Measurements from ENCODE around the gene TMEM163. TPM values are rescaled to one million over a fixed set of nuclear protein-coding genes. Genes with fewer than 3 reads are reported as not detected.

The TMEM163 gene
- total RNA-seq, 1 donor: not detected

GRCh38 chr2:134539981-134540380 lies 178.8 kb downstream of the TMEM163 start:
- no peak overlapping the region for H3K4me3 ChIP-seq (ENCODE audit: low read depth, low read length)
- TF ChIP-seq CTCF (IDR thresholded peaks at IDR 0.05; ENCODE audit: insufficient read depth, low read depth, low read length): no peak
- no peak for DNase-seq (ENCODE audit: low read depth)

- no peak for TF ChIP-seq CTCF (IDR thresholded peaks at IDR 0.05; ENCODE audit: insufficient read depth, low read depth, low read length)
- H3K4me3 ChIP-seq (ENCODE audit: low read depth, low read length): no peak overlapping the region
- no peak for DNase-seq (ENCODE audit: low read depth)
Observed at GRCh38 chr2:134537702-134538101, 181.1 kb downstream of the TMEM163 start.

GRCh38 chr2:134537121-134537520 lies 181.7 kb downstream of the TMEM163 start:
- no peak overlapping the region for H3K4me3 ChIP-seq (ENCODE audit: low read depth, low read length)
- DNase-seq (ENCODE audit: low read depth): no peak
- no peak for TF ChIP-seq CTCF (IDR thresholded peaks at IDR 0.05; ENCODE audit: insufficient read depth, low read depth, low read length)

- H3K4me3 ChIP-seq (ENCODE audit: low read depth, low read length): no peak overlapping the region
- no peak for TF ChIP-seq CTCF (IDR thresholded peaks at IDR 0.05; ENCODE audit: insufficient read depth, low read depth, low read length)
- no peak for DNase-seq (ENCODE audit: low read depth)
Observed at GRCh38 chr2:134536296-134536695, 182.5 kb downstream of the TMEM163 start.

- no peak for TF ChIP-seq CTCF (IDR thresholded peaks at IDR 0.05; ENCODE audit: insufficient read depth, low read depth, low read length)
- no peak for DNase-seq (ENCODE audit: low read depth)
- H3K4me3 ChIP-seq (ENCODE audit: low read depth, low read length): no peak overlapping the region
Observed at GRCh38 chr2:134532537-134532936, 186.3 kb downstream of the TMEM163 start.

GRCh38 chr2:134527381-134527780 lies 191.4 kb downstream of the TMEM163 start:
- H3K4me3 ChIP-seq (ENCODE audit: low read depth, low read length): no peak overlapping the region
- DNase-seq (ENCODE audit: low read depth): no peak
- no peak for TF ChIP-seq CTCF (IDR thresholded peaks at IDR 0.05; ENCODE audit: insufficient read depth, low read depth, low read length)
